ENCODE data around the gene DCLRE1B. TPM values are rescaled to one million over a fixed set of nuclear protein-coding genes. Genes with fewer than 3 reads are reported as not detected.

The DCLRE1B gene
- total RNA-seq, 1 donor from 2014 or later = 1.9 TPM

GRCh38 chr1:113890816-113891215 lies 14.3 kb upstream of the DCLRE1B start:
- no peak for TF ChIP-seq CTCF (IDR thresholded peaks at IDR 0.05)

GRCh38 chr1:113891631-113892220 lies 13.4 kb upstream of the DCLRE1B start:
- intact Hi-C loops (cut with DNase I) = no loop called here
- Histone ChIP-seq H3K36me3 (peaks cover 11 to 23% of the 10 kb centered on the region in 2 donors), H3K27me3 (no peaks in the 10 kb centered on the region), H3K4me1 (no peaks in the 10 kb centered on the region), H3K4me3 (no peak overlapping the region), H3K9me3 (no peaks in the 10 kb centered on the region), H3K27ac (no peak overlapping the region)
- TF ChIP-seq CTCF (IDR thresholded peaks at IDR 0.05) = no peak
- no peak for DNase-seq (ENCODE audit: low spot score in 2 of 2)

More at GRCh38 chr1:113890816-113891215, 14.3 kb upstream of the DCLRE1B start:
- Histone ChIP-seq H3K9me3 (no peaks in the 10 kb centered on the region), H3K27ac (no peak overlapping the region), H3K36me3 (peaks cover 8 to 16% of the 10 kb centered on the region in 2 donors), H3K4me1 (no peaks in the 10 kb centered on the region), H3K4me3 (no peak overlapping the region), H3K27me3 (no peaks in the 10 kb centered on the region)
- DNase-seq (ENCODE audit: low spot score in 2 of 2) = no peak
- intact Hi-C loops (cut with DNase I) = no loop called here

DNA sequence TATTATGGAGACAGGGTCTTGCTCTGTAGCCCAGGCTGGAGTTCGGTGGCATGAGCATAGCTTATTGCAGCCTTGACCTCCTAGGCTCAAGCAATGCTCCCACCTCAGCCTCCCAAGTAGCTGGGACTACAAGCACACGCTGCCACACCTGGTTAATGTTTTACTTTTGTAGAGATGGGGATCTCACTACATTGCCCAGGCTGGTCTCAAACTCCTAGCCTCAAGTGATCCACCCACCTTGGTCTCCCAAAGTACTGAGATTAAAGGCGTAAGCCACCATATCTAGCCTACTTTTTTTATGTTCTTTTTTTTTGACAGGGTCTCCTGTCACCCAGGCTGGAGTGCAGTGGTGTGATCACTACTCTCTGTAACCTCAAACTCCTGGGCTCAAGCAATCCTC lies 11.9 kb upstream of the DCLRE1B start:
- intact Hi-C loops (cut with DNase I) = no loop called here
- TF ChIP-seq CTCF (IDR thresholded peaks at IDR 0.05) = no peak
- Histone ChIP-seq H3K27me3 (no peaks in the 10 kb centered on the region), H3K36me3 (peaks cover 23 to 34% of the 10 kb centered on the region in 2 donors), H3K4me3 (no peak overlapping the region), H3K4me1 (no peaks in the 10 kb centered on the region), H3K9me3 (no peaks in the 10 kb centered on the region), H3K27ac (no peak overlapping the region)
- no peak for DNase-seq (ENCODE audit: low spot score in 2 of 2)

- no peak overlapping the region for H3K27ac ChIP-seq
- H3K36me3 ChIP-seq = peaks cover 28 to 39% of the 10 kb centered on the region in 2 donors
- intact Hi-C loops (cut with DNase I) = no loop called here
- no peak for TF ChIP-seq CTCF (IDR thresholded peaks at IDR 0.05)
- DNase-seq (ENCODE audit: low spot score in 2 of 2) = no peak
- no peak overlapping the region for H3K4me3 ChIP-seq
- H3K9me3 ChIP-seq = no peaks in the 10 kb centered on the region
- H3K27me3 ChIP-seq = no peaks in the 10 kb centered on the region
- peaks cover 0 to 8% of the 10 kb centered on the region in 2 donors for H3K4me1 ChIP-seq
These were observed 10.0 kb upstream of the DCLRE1B start for GRCh38 chr1:113895098-113895497.

- H3K36me3 ChIP-seq = peaks cover 28 to 46% of the 10 kb centered on the region in 2 donors
- H3K9me3 ChIP-seq = no peaks in the 10 kb centered on the region
- no peaks in the 10 kb centered on the region for H3K27me3 ChIP-seq
- intact Hi-C loops (cut with DNase I) = no loop called here
- no peak for DNase-seq (ENCODE audit: low spot score in 2 of 2)
- no peak overlapping the region for H3K27ac ChIP-seq
- H3K4me1 ChIP-seq = peaks cover 0 to 8% of the 10 kb centered on the region in 2 donors
- no peak for TF ChIP-seq CTCF (IDR thresholded peaks at IDR 0.05)
- no peak overlapping the region for H3K4me3 ChIP-seq
These were observed 9.2 kb upstream of the DCLRE1B start for GRCh38 chr1:113895961-113896360.

Data from ascending aorta (tissue), 2 donors.